Measurements from ENCODE around the gene MYH14. TPM values are rescaled to one million over a fixed set of nuclear protein-coding genes. Genes with fewer than 3 reads are reported as not detected.

MYH14 gene
- total and polyA plus RNA-seq, 2 donors (not counting 1 experiment from before 2014, with no cell fraction given): not detected

GRCh38 chr19:50309396-50310125 lies 106.1 kb downstream of the MYH14 start:
- no peak overlapping the region for H3K4me3 ChIP-seq (replicated peaks in 1 of 4; ENCODE audit: control extremely low read depth in 1 of 4, insufficient read depth in 1 of 4, low read depth in 3 of 4, low read length in 4 of 4)
- H3K27ac ChIP-seq (ENCODE audit: insufficient read depth, low read length): no peak overlapping the region
- H3K4me1 ChIP-seq (ENCODE audit: control insufficient read depth, extremely low read depth, insufficient read depth, low read length): no peaks in the 10 kb centered on the region
- H3K27me3 ChIP-seq (ENCODE audit: control insufficient read depth, insufficient read depth, low read length): peaks cover 5% of the 10 kb centered on the region
- no peak overlapping the region for H2AFZ ChIP-seq (ENCODE audit: low read length)
- no peaks in the 10 kb centered on the region for H4K20me1 ChIP-seq (ENCODE audit: control insufficient read depth, extremely low read depth, insufficient read depth, low read length)
- no peaks in the 10 kb centered on the region for H3K9me3 ChIP-seq (ENCODE audit: control insufficient read depth, insufficient read depth, low read depth, low read length)
- H3K36me3 ChIP-seq (ENCODE audit: control insufficient read depth, insufficient read depth, low read length): no peaks in the 10 kb centered on the region
- TF ChIP-seq CTCF (conservative IDR thresholded peaks at IDR 0.05 in 1 of 2, IDR thresholded peaks at IDR 0.05 in 1 of 2; ENCODE audit: low read depth in 1 of 2, low read length in 2 of 2) (no peak), EZH2 (IDR thresholded peaks at IDR 0.05; ENCODE audit: low read length, missing control alignments) (no peak)
- no peak for DNase-seq (ENCODE audit: low read depth in 2 of 2)
- no peaks in the 10 kb centered on the region for H3K79me2 ChIP-seq (ENCODE audit: control insufficient read depth, insufficient read depth, low read length)
- H3K4me2 ChIP-seq (ENCODE audit: extremely low read depth, insufficient read depth, low read length): no peak overlapping the region
- H3K9ac ChIP-seq (ENCODE audit: insufficient read depth, low read length): no peak overlapping the region

GRCh38 chr19:50310759-50311465 lies 107.5 kb downstream of the MYH14 start:
- Histone ChIP-seq H2AFZ (ENCODE audit: low read length) (no peak overlapping the region), H4K20me1 (ENCODE audit: control insufficient read depth, extremely low read depth, insufficient read depth, low read length) (no peaks in the 10 kb centered on the region), H3K79me2 (ENCODE audit: control insufficient read depth, insufficient read depth, low read length) (no peaks in the 10 kb centered on the region), H3K36me3 (ENCODE audit: control insufficient read depth, insufficient read depth, low read length) (no peaks in the 10 kb centered on the region), H3K9me3 (ENCODE audit: control insufficient read depth, insufficient read depth, low read depth, low read length) (no peaks in the 10 kb centered on the region), H3K4me2 (ENCODE audit: extremely low read depth, insufficient read depth, low read length) (no peak overlapping the region), H3K4me3 (replicated peaks in 1 of 4; ENCODE audit: control extremely low read depth in 1 of 4, insufficient read depth in 1 of 4, low read depth in 3 of 4, low read length in 4 of 4) (no peak overlapping the region), H3K27me3 (ENCODE audit: control insufficient read depth, insufficient read depth, low read length) (peaks cover 5% of the 10 kb centered on the region), H3K4me1 (ENCODE audit: control insufficient read depth, extremely low read depth, insufficient read depth, low read length) (no peaks in the 10 kb centered on the region), H3K27ac (ENCODE audit: insufficient read depth, low read length) (no peak overlapping the region), H3K9ac (ENCODE audit: insufficient read depth, low read length) (no peak overlapping the region)
- DNase-seq (ENCODE audit: low read depth in 2 of 2): no peak
- TF ChIP-seq CTCF (conservative IDR thresholded peaks at IDR 0.05 in 1 of 2, IDR thresholded peaks at IDR 0.05 in 1 of 2; ENCODE audit: low read depth in 1 of 2, low read length in 2 of 2) (no peak), EZH2 (IDR thresholded peaks at IDR 0.05; ENCODE audit: low read length, missing control alignments) (no peak)

- no peak overlapping the region for H3K27ac ChIP-seq (ENCODE audit: insufficient read depth, low read length)
- no peak overlapping the region for H2AFZ ChIP-seq (ENCODE audit: low read length)
- H3K79me2 ChIP-seq (ENCODE audit: control insufficient read depth, insufficient read depth, low read length): no peaks in the 10 kb centered on the region
- no peaks in the 10 kb centered on the region for H3K36me3 ChIP-seq (ENCODE audit: control insufficient read depth, insufficient read depth, low read length)
- no peak overlapping the region for H3K9ac ChIP-seq (ENCODE audit: insufficient read depth, low read length)
- H3K9me3 ChIP-seq (ENCODE audit: control insufficient read depth, insufficient read depth, low read depth, low read length): no peaks in the 10 kb centered on the region
- H3K4me3 ChIP-seq (replicated peaks in 1 of 4; ENCODE audit: control extremely low read depth in 1 of 4, insufficient read depth in 1 of 4, low read depth in 3 of 4, low read length in 4 of 4): no peak overlapping the region
- DNase-seq (ENCODE audit: low read depth in 2 of 2): no peak
- TF ChIP-seq CTCF (conservative IDR thresholded peaks at IDR 0.05 in 1 of 2, IDR thresholded peaks at IDR 0.05 in 1 of 2; ENCODE audit: low read depth in 1 of 2, low read length in 2 of 2) (no peak), EZH2 (IDR thresholded peaks at IDR 0.05; ENCODE audit: low read length, missing control alignments) (no peak)
- no peaks in the 10 kb centered on the region for H3K4me1 ChIP-seq (ENCODE audit: control insufficient read depth, extremely low read depth, insufficient read depth, low read length)
- H3K4me2 ChIP-seq (ENCODE audit: extremely low read depth, insufficient read depth, low read length): no peak overlapping the region
- H4K20me1 ChIP-seq (ENCODE audit: control insufficient read depth, extremely low read depth, insufficient read depth, low read length): no peaks in the 10 kb centered on the region
- peaks cover 5% of the 10 kb centered on the region for H3K27me3 ChIP-seq (ENCODE audit: control insufficient read depth, insufficient read depth, low read length)
Observed at GRCh38 chr19:50311723-50312635, 108.6 kb downstream of the MYH14 start.
